ENCODE data around the gene SDK2.

The SDK2 gene

GRCh38 chr17:73365906-73366623 lies 278.2 kb downstream of the SDK2 start:
- ATAC-seq (ENCODE audit: low read depth) (peak; percentile 65), DNase-seq (ENCODE audit: low spot score in 2 of 2) (no peak)
- H3K9me3 Mint-ChIP-seq: no peaks in the 10 kb centered on the region
- no peaks in the 10 kb centered on the region for H3K27me3 Mint-ChIP-seq
- H3K36me3 Mint-ChIP-seq: peaks cover 2% of the 10 kb centered on the region
- H3K4me1 Mint-ChIP-seq: peaks cover 5% of the 10 kb centered on the region
- peak overlapping the region; percentile 34 for H3K4me3 Mint-ChIP-seq
- no peak overlapping the region for H3K27ac Mint-ChIP-seq

DNA sequence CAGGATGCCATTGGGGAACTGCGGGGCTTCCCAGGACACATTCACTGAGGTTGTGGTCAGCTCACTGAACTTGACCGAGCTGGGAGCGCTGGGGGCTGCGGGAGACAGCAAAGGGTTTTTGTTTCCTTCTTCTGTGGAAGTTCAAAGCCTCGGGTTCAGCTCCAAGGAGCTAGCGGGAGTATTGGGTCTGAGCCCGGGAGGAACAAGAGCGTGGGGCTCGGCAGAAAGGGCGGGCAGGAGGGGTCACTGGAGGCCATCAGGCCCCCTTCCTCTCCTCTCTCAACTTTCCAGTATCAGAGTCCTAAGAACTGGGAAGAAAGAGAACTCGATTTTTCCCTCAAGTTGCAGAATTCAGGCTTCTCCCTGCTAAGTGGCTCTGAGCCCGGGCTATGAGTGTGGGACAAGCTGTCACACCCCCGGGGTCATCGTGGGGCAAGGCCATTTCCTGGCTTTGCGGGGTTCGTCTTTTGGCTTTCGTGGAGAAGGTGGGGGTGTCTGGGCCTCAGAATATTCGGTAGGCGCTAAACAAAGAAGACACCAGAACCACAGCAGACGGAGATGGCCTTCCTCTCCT lies 278.9 kb downstream of the SDK2 start:
- Mint-ChIP-seq H3K27ac (no peak overlapping the region), H3K4me1 (peaks cover 5% of the 10 kb centered on the region), H3K9me3 (no peaks in the 10 kb centered on the region), H3K27me3 (no peaks in the 10 kb centered on the region), H3K36me3 (peaks cover 2% of the 10 kb centered on the region), H3K4me3 (no peak overlapping the region)
- DNase-seq (ENCODE audit: low spot score in 2 of 2) (no peak), ATAC-seq (ENCODE audit: low read depth) (no peak)

GRCh38 chr17:73364155-73364522 lies 280.1 kb downstream of the SDK2 start:
- ATAC-seq (ENCODE audit: low read depth): no peak
- H3K36me3 Mint-ChIP-seq: peaks cover 2% of the 10 kb centered on the region
- no peak for DNase-seq (ENCODE audit: low spot score in 2 of 2)
- H3K4me3 Mint-ChIP-seq: no peak overlapping the region
- peaks cover 5% of the 10 kb centered on the region for H3K4me1 Mint-ChIP-seq
- H3K27ac Mint-ChIP-seq: no peak overlapping the region
- no peaks in the 10 kb centered on the region for H3K27me3 Mint-ChIP-seq
- H3K9me3 Mint-ChIP-seq: no peaks in the 10 kb centered on the region

- Mint-ChIP-seq H3K36me3 (peaks cover 2% of the 10 kb centered on the region), H3K9me3 (no peaks in the 10 kb centered on the region), H3K27me3 (no peaks in the 10 kb centered on the region)
Measured at GRCh38 chr17:73363442-73364154, 280.6 kb downstream of the SDK2 start.

DNA sequence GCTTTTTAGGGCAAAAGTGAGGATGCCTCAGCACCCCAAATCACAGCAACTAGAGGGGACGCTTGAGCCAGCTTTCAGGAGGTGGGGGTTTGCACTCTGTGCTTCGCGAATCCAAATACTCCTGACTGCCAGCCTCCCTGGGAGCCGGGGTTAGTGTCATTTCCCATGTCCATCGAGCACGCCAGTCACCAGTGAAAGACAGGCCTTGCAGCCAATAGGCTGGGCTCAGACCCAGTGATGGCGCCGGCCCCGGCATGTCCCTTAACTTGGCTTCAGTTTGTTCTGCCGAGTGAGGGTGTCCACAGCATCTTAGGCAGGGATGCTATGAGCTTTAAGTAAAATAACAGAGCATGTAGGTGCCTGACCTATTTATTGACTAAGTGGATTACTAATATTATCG lies 281.5 kb downstream of the SDK2 start:
- no peaks in the 10 kb centered on the region for H3K27me3 Mint-ChIP-seq

More at GRCh38 chr17:73363442-73364154, 280.6 kb downstream of the SDK2 start:
- peaks cover 5% of the 10 kb centered on the region for H3K4me1 Mint-ChIP-seq
- H3K27ac Mint-ChIP-seq: no peak overlapping the region
- H3K4me3 Mint-ChIP-seq: no peak overlapping the region
- ATAC-seq (ENCODE audit: low read depth) (no peak), DNase-seq (ENCODE audit: low spot score in 2 of 2) (no peak)

GRCh38 chr17:73360961-73361761 lies 283.1 kb downstream of the SDK2 start:
- no peaks in the 10 kb centered on the region for H3K9me3 Mint-ChIP-seq
- no peaks in the 10 kb centered on the region for H3K27me3 Mint-ChIP-seq
- H3K4me1 Mint-ChIP-seq: peaks cover 1% of the 10 kb centered on the region
- no peak overlapping the region for H3K27ac Mint-ChIP-seq
- H3K4me3 Mint-ChIP-seq: no peak overlapping the region
- H3K36me3 Mint-ChIP-seq: peaks cover 6% of the 10 kb centered on the region
- ATAC-seq (ENCODE audit: low read depth) (no peak), DNase-seq (ENCODE audit: low spot score in 2 of 2) (no peak)

More for the DNA sequence above, 281.5 kb downstream of the SDK2 start:
- Mint-ChIP-seq H3K4me3 (no peak overlapping the region), H3K9me3 (no peaks in the 10 kb centered on the region), H3K36me3 (peaks cover 4% of the 10 kb centered on the region), H3K4me1 (peaks cover 5% of the 10 kb centered on the region), H3K27ac (no peak overlapping the region)
- DNase-seq (ENCODE audit: low spot score in 2 of 2) (no peak), ATAC-seq (ENCODE audit: low read depth) (no peak)

DNA sequence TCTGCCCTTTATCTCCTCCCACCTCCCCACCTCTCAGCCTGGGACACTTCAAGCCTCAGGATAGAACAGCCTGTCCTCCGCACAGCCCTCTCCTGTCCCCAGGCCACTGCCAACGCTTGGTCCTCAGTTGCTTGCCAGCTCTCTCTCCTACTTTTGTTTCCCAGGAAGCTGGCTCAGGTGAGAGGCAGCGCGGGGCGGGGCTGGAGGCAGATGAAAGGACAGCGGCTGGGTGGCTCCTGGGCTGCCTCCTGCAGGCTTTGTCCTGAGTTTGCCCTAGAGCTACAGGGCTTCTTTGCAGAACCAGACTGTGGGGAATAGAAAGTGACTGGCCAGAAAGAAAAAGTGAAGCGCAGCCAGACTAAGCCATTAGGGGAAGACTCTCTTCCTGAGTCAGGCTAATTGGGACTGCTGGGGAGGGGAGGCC lies 284.2 kb downstream of the SDK2 start:
- no peak overlapping the region for H3K27ac Mint-ChIP-seq
- H3K4me1 Mint-ChIP-seq: no peaks in the 10 kb centered on the region
- ATAC-seq (ENCODE audit: low read depth): no peak
- DNase-seq (ENCODE audit: low spot score in 2 of 2): no peak
- H3K36me3 Mint-ChIP-seq: peaks cover 10% of the 10 kb centered on the region
- H3K27me3 Mint-ChIP-seq: no peaks in the 10 kb centered on the region
- no peaks in the 10 kb centered on the region for H3K9me3 Mint-ChIP-seq
- H3K4me3 Mint-ChIP-seq: no peak overlapping the region

DNA sequence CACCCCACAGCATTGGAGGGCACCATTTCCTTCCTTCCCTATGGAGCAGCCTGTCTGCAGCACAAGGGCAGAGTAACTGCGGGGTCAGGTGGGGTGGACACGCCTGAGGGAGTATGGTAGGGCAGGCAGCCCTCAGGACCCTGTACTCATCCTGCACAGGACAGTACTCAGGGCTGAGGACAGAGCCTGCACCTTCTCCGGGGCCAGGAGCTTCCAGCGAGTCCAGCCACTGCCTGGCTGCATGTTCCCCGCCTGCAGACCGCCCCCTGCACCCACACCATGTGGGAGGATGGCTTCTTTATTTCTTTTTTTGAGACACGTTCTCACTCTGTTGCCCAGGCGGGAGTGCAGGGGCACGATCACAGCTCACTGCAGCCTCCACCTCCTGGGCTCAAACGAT lies 284.9 kb downstream of the SDK2 start:
- Mint-ChIP-seq H3K27me3 (no peaks in the 10 kb centered on the region), H3K4me3 (no peak overlapping the region), H3K27ac (no peak overlapping the region), H3K36me3 (peaks cover 10% of the 10 kb centered on the region), H3K9me3 (no peaks in the 10 kb centered on the region), H3K4me1 (no peaks in the 10 kb centered on the region)
- DNase-seq (ENCODE audit: low spot score in 2 of 2) (no peak), ATAC-seq (ENCODE audit: low read depth) (no peak)

- ATAC-seq (ENCODE audit: low read depth): no peak
- Mint-ChIP-seq H3K36me3 (peaks cover 12% of the 10 kb centered on the region), H3K9me3 (no peaks in the 10 kb centered on the region), H3K4me1 (no peaks in the 10 kb centered on the region), H3K27ac (no peak overlapping the region), H3K4me3 (no peak overlapping the region), H3K27me3 (no peaks in the 10 kb centered on the region)
- DNase-seq (ENCODE audit: low spot score in 2 of 2): no peak
Measured at GRCh38 chr17:73358668-73359067, 285.6 kb downstream of the SDK2 start.

GRCh38 chr17:73357981-73358380 lies 286.3 kb downstream of the SDK2 start:
- Mint-ChIP-seq H3K4me3 (no peak overlapping the region), H3K9me3 (no peaks in the 10 kb centered on the region), H3K4me1 (no peaks in the 10 kb centered on the region), H3K27me3 (no peaks in the 10 kb centered on the region), H3K36me3 (peaks cover 12% of the 10 kb centered on the region), H3K27ac (no peak overlapping the region)
- no peak for ATAC-seq (ENCODE audit: low read depth)
- DNase-seq (ENCODE audit: low spot score in 2 of 2): no peak

GRCh38 chr17:73357318-73357717 lies 286.9 kb downstream of the SDK2 start:
- H3K4me1 Mint-ChIP-seq: no peaks in the 10 kb centered on the region
- H3K36me3 Mint-ChIP-seq: peaks cover 13% of the 10 kb centered on the region
- no peaks in the 10 kb centered on the region for H3K9me3 Mint-ChIP-seq
- H3K27me3 Mint-ChIP-seq: no peaks in the 10 kb centered on the region
- no peak overlapping the region for H3K4me3 Mint-ChIP-seq
- no peak overlapping the region for H3K27ac Mint-ChIP-seq
- DNase-seq (ENCODE audit: low spot score in 2 of 2) (no peak), ATAC-seq (ENCODE audit: low read depth) (no peak)

DNA sequence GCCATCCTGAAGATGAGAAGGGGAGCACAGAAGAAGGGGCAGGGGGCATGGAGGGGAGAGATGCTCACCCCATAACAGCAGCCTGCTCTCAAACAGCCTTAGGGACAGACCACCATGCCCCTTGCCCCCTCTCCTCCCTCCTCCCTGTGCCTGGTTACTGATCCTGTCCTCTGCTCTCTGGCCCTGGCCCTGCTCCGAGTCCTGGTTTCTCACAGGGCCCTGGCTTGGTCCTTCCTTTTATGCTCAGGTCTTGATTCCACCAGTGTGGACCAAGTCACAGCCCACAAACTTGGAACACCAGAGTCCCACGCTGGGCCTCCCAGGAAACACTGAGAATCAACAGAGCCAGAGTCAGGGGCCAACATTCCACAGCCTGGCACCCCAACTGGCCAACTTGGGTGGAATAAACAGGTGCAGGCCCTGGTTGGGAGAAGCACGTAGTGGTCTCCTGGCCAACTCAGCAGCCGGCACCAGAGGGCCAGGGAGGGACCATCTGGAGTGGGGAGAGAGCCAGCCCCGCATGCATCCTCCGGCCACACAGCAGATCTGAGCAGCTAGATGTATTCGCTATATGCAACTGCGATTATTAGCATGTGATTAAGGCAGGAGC lies 287.6 kb downstream of the SDK2 start:
- peaks cover 14% of the 10 kb centered on the region for H3K36me3 Mint-ChIP-seq
- no peaks in the 10 kb centered on the region for H3K27me3 Mint-ChIP-seq
- ATAC-seq (ENCODE audit: low read depth) (no peak), DNase-seq (ENCODE audit: low spot score in 2 of 2) (no peak)
- H3K9me3 Mint-ChIP-seq: no peaks in the 10 kb centered on the region
- H3K27ac Mint-ChIP-seq: no peak overlapping the region
- H3K4me3 Mint-ChIP-seq: no peak overlapping the region
- H3K4me1 Mint-ChIP-seq: no peaks in the 10 kb centered on the region

GRCh38 chr17:73354423-73355284 lies 289.6 kb downstream of the SDK2 start:
- H3K36me3 Mint-ChIP-seq: peaks cover 21% of the 10 kb centered on the region
- DNase-seq (ENCODE audit: low spot score in 2 of 2) (no peak), ATAC-seq (ENCODE audit: low read depth) (no peak)
- no peaks in the 10 kb centered on the region for H3K27me3 Mint-ChIP-seq
- no peaks in the 10 kb centered on the region for H3K9me3 Mint-ChIP-seq
- H3K4me3 Mint-ChIP-seq: no peak overlapping the region
- H3K4me1 Mint-ChIP-seq: no peaks in the 10 kb centered on the region
- no peak overlapping the region for H3K27ac Mint-ChIP-seq

All from memory B cell (primary cell).